ENCODE measurements around the gene BRME1. TPM values are rescaled to one million over a fixed set of nuclear protein-coding genes. Genes with fewer than 3 reads are reported as not detected.
A peak's percentile ranks its signal among the peaks of the same experiment; 100 is the strongest.

BRME1 gene
- total RNA-seq, 4 donors from 2014 or later = 4.8 to 7.7 (median 5.8) TPM; not detected in 1

DNA sequence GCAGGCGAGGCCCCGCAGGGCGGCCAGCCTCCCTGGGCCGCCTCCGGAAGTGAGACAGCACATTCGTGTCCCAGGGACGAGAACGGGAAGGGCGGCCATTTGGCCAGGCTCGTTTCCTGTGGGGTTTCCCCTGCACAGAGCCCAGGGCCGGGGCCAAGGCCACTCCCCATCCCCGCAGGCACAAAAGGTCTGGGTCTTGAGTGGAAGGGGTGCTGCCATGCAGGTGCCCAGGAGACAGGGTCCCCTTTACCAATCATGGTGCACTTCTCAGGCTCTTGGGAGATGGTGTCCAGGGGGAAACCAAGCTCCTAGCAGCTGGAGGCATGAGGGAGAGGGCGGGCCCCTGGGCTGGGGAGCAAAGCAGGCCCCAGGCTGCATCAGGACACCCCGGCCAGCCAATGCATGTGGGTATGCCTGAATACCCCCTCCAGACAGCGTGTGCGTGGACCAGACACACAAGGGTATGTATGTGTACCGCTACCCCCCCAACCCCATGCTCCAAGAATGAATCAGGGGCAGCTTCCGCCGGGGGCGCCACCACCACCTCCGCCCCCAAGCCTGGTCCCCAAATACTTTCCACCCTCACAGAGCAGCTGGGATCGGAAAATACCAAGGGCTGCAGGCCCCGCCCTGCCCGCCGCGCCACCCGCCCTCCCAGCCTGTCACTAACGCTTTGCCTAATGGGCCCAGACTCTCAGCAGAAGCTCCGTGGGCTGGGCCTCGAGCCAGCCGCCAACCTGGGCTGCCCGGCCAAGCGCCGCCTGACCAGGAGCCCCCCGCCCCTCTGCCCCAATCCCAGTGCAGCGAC is 66.6 kb downstream of the BRME1 start:
- intact Hi-C loops (cut with DNase I; ENCODE audit: low total_unique reads) = no loop called here
- no peaks in the 10 kb centered on the region for H3K36me3 ChIP-seq
- TF ChIP-seq, protein P1, sequence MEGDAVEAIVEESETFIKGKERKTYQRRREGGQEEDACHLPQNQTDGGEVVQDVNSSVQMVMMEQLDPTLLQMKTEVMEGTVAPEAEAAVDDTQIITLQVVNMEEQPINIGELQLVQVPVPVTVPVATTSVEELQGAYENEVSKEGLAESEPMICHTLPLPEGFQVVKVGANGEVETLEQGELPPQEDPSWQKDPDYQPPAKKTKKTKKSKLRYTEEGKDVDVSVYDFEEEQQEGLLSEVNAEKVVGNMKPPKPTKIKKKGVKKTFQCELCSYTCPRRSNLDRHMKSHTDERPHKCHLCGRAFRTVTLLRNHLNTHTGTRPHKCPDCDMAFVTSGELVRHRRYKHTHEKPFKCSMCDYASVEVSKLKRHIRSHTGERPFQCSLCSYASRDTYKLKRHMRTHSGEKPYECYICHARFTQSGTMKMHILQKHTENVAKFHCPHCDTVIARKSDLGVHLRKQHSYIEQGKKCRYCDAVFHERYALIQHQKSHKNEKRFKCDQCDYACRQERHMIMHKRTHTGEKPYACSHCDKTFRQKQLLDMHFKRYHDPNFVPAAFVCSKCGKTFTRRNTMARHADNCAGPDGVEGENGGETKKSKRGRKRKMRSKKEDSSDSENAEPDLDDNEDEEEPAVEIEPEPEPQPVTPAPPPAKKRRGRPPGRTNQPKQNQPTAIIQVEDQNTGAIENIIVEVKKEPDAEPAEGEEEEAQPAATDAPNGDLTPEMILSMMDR (IDR thresholded peaks at IDR 0.05) = no peak
- peak; percentile 21 to 45 for TF ChIP-seq POLR2A (IDR thresholded peaks at IDR 0.05)
- H3K27me3 ChIP-seq = no peaks in the 10 kb centered on the region
- peak; percentile 85 to 86 for DNase-seq
- peaks cover 4 to 31% of the 10 kb centered on the region in 2 donors for H3K4me1 ChIP-seq
- H3K4me3 ChIP-seq = peak overlapping the region; percentile 56 to 96
- H3K9me3 ChIP-seq = no peaks in the 10 kb centered on the region
- H3K27ac ChIP-seq = peak overlapping the region; percentile 99 to 100

- H3K27ac ChIP-seq = peak overlapping the region; percentile 99 to 100
- H3K4me3 ChIP-seq = peak overlapping the region; percentile 56 to 96
- TF ChIP-seq POLR2A (IDR thresholded peaks at IDR 0.05) = no peak
- TF ChIP-seq, protein P1 (IDR thresholded peaks at IDR 0.05) = no peak
- H3K9me3 ChIP-seq = no peaks in the 10 kb centered on the region
- intact Hi-C loops (cut with DNase I; ENCODE audit: low total_unique reads) = no loop called here
- H3K4me1 ChIP-seq = peaks cover 4 to 36% of the 10 kb centered on the region in 2 donors
- no peaks in the 10 kb centered on the region for H3K36me3 ChIP-seq
- H3K27me3 ChIP-seq = no peaks in the 10 kb centered on the region
- DNase-seq = no peak
Measured at GRCh38 chr19:13838435-13839129, 67.3 kb downstream of the BRME1 start.

GRCh38 chr19:13835791-13836723 is 69.9 kb downstream of the BRME1 start:
- H3K4me3 ChIP-seq = no peak overlapping the region
- TF ChIP-seq, protein P1 (IDR thresholded peaks at IDR 0.05) = no peak
- TF ChIP-seq POLR2A (IDR thresholded peaks at IDR 0.05) = no peak

GRCh38 chr19:13834244-13835069 is 71.5 kb downstream of the BRME1 start:
- Histone ChIP-seq H3K27ac (peak overlapping the region; percentile 84 to 100), H3K4me3 (no peak overlapping the region), H3K27me3 (no peaks in the 10 kb centered on the region), H3K9me3 (no peaks in the 10 kb centered on the region), H3K36me3 (no peaks in the 10 kb centered on the region), H3K4me1 (peaks cover 4 to 31% of the 10 kb centered on the region in 2 donors)
- intact Hi-C loops (cut with DNase I; ENCODE audit: low total_unique reads) = no loop called here
- DNase-seq = peak in 1 of 2 donors; percentile 25
- TF ChIP-seq, protein P1 (IDR thresholded peaks at IDR 0.05) = no peak
- no peak for TF ChIP-seq POLR2A (IDR thresholded peaks at IDR 0.05)

More at GRCh38 chr19:13835791-13836723, 69.9 kb downstream of the BRME1 start:
- DNase-seq = peak in 1 of 2 donors; percentile 50
- Histone ChIP-seq H3K36me3 (no peaks in the 10 kb centered on the region), H3K9me3 (no peaks in the 10 kb centered on the region), H3K27me3 (no peaks in the 10 kb centered on the region), H3K27ac (peak overlapping the region; percentile 99 to 100), H3K4me1 (peaks cover 4 to 31% of the 10 kb centered on the region in 2 donors)
- intact Hi-C loops (cut with DNase I; ENCODE audit: low total_unique reads) = no loop called here

Measured in uterus (tissue), 4 donors.